HT-29 (cell line): Measurements from ENCODE around the gene KHK. TPM values are rescaled to one million over a fixed set of nuclear protein-coding genes. Genes with fewer than 3 reads are reported as not detected.
A peak's percentile ranks its signal among the peaks of the same experiment; 100 is the strongest.

ENCODE experiments used
- DNase-seq: peaks from one replicate; pipeline ENCODE4 v3.0.0-alpha.2; 2015; ENCODE audit warnings: low spot score
- total RNA-seq: library from RNA; depleted of rRNA; stranded (reverse); fragments of >200 nt; shearing (Covaris generic); gene quantifications from 2 replicates; pipeline ENCODE4 v1.2.3, GENCODE V29; 2014; rRNA removed

The KHK gene
- total RNA-seq, result 4.1 and 4.2 TPM in 2 replicates

DNA sequence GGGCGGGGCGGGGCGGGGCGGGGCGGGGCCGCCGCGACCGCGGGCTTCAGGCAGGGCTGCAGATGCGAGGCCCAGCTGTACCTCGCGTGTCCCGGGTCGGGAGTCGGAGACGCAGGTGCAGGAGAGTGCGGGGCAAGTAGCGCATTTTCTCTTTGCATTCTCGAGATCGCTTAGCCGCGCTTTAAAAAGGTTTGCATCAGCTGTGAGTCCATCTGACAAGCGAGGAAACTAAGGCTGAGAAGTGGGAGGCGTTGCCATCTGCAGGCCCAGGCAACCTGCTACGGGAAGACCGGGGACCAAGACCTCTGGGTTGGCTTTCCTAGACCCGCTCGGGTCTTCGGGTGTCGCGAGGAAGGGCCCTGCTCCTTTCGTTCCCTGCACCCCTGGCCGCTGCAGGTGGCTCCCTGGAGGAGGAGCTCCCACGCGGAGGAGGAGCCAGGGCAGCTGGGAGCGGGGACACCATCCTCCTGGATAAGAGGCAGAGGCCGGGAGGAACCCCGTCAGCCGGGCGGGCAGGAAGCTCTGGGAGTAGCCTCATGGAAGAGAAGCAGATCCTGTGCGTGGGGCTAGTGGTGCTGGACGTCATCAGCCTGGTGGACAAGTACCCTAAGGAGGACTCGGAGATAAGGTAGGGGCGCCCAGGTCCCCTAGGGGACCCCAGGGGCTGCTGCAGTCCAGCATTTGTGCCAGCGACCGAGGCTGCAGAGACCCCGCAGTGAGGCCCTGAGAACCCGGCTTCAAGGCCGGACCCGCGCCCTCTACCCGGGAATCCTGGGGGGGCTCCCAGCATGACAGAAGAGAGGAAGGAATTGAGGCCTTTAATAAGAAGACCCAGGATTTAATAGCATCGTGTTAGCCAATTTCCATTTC lies at the start of gene KHK:
KHK (plus strand) TSS at position 49 of the 870 bp plus-strand sequence; CDS start at position 537, 488 bp downstream.
- peak; percentile 52 for DNase-seq

DNA sequence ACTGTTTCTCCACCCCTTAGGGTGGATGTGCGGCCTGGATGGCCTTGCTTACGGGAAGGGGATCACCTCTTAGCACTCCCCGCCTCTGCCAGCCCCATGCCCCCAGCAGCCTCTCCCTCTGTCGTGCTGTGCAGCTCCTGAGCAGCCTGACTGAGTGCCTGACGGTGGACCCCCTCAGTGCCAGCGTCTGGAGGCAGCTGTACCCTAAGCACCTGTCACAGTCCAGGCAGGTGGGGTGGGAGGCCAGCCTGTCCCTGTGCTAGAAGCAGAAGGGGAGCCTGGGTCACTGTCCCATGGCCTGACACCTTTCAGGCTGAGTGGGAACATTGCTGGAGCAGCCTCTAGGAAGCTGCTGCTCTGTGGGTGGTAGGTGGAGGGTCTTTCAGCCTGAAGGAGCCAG lies 48.6 kb upstream of the KHK start:
- no peak for DNase-seq

DNA sequence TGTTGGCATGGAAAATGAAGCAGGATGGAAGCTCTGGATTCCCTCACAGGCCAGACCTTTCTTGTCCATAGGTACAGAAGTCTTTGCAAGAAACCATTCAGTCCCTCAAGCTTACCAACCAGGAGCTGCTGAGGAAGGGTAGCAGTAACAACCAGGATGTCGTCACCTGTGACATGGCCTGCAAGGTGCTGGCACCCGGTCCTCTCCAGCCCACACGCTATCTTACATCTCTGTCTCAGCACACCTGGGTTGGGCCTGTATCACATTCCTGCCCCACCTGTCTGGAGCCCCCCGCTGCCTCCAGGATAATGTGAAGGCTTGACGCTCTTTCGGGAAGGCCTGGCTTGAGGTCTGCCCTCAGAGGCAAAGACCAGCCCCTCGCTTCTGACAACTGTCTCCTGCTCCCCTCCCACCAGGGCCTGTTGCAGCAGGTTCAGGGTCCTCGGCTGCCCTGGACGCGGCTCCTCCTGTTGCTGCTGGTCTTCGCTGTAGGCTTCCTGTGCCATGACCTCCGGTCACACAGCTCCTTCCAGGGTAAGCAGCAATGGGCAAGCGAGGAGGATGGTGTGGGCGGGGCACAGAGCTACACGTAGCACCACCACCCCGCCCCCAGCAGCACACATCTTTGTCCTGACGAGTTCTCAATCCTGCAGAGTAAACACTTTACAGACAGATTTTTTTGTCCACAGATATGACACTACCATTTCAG lies 47.8 kb upstream of the KHK start:
- DNase-seq, result no peak

DNA sequence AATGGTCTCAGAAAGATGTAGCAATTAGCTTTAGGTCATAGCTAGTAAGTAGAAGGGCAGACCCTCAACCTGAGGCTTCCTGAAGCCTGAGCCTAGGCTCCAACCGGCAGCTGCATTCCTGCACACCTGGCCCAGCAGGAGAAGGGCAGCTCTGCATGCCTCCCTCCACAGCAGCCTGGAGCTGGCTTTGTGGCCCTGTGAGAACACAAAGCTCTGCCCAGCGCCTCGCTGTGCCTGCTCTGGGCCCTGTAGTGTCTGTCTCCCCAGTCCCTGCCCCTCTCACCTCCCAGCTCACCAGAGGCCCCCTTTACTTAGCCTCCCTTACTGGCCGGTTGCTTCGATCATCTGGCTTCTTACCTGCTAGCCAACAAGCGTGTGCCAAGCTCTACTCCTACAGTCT lies 47.1 kb upstream of the KHK start:
- DNase-seq, result no peak

DNA sequence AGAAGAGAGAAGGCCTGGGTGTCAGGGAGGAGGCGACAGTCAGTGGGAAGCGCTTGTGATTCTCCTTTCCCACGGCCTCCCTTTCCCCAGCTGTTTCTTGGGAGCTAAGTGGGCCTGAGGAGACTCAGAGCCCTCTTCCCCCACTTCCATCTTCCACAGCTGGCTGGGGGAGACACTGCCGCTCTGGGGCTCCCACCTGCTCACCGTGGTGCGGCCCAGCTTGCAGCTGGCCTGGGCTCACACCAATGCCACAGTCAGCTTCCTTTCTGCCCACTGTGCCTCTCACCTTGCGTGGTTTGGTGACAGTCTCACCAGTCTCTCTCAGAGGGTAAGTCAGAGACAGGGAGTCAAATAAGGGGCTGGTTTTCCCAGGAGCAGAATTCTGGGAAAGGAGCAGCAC lies 46.7 kb upstream of the KHK start:
- no peak for DNase-seq

DNA sequence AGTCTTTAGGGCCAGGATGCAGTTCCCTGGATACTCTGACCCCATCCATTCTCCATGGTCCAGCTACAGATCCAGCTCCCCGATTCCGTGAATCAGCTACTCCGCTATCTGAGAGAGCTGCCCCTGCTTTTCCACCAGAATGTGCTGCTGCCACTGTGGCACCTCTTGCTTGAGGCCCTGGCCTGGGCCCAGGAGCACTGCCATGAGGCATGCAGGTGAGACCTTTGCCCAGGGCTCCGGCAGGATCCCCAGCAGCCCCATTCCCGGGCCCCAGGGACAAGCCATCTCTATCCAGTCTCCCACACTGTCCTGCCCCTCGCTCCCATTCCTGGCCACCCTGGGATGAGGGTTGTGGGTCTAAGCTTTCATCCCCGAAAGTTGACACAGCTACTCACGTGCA lies 46.3 kb upstream of the KHK start:
- no peak for DNase-seq

DNA sequence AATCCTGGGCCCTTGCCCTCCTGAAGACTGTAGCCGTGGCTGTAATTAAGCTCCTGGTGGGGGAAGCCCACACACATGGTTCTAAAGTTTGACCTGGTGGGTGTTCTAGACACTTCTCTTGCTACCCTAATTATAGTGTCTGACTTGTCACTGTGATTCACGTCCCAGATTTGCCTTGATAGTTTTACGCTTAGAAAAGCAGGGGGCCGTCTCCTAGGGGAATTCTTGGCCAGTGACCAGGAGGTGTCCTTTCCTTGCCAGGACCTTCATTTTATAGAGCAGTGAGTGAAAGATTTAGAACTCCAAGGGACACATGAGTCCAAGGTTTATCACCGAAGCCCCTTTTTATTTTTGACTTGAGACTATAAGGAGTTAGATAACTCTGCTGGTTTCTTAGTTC lies 44.8 kb upstream of the KHK start:
- DNase-seq, result no peak

DNA sequence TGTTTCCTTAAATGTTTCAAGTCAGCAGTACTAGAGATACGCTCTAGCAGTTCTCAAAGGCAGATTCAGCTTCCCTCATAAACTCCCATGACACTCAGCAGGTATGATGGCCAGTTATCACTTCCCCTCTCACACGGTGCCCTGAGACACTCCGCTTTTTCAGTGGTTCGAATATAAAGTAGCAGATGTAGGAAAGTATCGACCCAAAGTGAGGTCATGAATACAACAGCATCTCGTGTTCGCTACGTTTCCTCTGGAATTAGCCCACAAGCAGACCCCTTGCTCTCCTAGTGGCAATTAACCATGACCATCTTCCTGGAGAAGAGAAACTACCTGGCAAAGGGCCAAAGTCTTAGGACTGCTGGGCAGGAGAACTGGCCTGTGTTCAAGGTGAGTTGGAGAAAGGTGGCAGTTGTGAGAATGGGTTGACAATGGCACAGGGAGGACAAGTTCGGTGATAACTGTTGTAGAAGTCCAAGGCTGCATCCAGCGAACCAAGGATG lies 44.4 kb upstream of the KHK start:
- peak; percentile 22 for DNase-seq

DNA sequence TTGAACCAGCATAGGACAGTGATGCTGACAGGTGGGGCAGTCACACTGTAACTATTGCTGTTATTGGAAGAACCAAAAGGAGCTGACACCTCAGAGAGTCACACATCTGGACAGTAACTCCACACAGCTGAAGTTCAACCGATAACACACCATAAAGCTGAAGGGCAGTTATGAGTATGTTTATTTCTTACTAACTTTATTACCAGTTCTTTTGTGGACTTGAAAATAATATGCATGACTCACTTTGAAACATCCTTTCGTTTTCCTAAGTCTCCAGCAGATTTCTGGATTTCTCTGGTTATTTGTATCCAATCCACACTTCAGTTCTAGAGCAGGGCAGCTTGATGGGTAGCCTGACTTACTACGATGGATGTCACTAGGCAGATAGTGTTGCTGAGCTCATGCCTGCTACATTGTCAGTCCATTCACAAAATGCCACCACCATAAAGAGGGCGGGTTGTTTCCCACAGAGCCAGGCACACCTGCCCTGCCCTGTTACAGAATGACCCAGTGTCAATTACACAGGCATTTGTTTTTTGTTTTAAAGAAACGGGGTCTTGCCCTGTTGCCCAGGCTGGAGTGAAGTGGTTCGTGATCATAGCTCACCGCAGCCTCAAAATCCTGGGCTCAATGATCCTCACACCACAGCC lies 43.5 kb upstream of the KHK start:
- DNase-seq, result no peak

DNA sequence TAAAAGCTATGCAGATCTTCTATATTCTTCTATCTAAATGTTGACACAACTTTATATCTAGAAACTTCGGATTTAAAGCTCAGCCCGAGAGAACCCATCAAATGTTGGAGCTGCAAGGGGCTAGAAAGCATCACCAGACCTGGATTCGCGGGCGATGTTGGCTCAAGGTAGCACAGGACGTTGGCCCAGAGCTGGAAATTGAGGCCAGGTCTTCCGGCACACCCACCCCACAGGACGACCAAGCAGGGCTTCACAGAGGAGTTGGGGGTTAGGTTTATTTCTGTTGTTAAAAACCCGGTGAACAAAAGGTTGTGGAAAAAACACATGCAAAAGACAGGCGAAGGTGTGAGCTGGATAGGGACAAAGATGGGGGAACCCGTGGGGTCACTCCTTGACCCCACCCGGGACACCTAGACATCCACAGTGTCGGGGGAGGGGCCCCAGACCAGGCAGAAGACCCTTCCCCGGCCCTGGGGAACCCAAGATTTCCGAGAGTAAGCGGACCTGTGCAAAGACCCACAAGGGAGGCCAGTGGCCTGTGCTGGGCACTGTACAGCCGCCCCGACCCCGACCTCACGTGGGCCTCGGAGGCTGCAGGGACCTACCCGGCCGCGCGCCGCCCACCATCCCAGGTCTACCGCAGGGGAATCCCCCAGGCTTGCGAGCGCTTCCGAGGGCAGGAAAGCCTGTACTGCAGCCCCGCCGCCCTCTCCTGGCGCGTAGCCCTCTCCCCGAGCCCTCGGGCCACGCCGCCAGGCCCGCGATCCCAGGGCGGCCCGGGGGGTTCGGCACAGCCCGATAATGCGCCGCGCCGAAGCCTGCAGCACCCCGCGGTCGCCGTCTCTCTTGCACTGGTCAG lies 36.9 kb upstream of the KHK start:
- no peak for DNase-seq

DNA sequence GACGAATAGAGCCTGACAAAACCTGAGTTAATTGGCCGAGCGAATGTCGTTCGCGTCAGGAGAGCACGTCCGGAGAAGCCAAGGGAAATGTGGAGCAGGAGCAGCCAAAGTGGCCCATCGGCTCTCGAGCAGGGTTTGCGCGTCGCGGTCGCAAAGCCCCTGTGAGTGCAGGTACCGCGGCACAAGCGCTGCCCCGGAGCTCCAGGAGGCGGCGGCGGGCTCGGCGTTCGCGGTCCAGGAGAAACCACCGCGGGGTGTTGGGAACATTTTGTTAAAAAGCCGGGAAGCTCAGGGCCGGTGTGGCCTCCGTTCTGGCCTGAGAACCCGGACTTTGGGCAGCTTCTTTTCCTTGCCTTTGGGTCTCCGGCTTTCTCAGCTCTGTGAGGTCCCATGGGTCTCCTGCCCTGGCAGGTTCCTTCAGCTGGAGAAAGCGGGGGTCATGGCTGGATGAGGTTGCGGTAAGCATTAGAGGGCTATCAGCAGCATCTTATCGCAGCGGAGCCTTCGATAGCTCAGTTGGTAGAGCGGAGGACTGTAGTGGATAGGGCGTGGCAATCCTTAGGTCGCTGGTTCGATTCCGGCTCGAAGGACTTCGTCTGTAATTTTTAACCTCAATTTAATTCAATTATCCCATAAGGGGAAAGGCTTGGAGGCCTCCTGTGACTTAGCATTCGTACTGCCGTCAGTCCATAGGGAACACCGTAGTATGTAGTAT lies 36.1 kb upstream of the KHK start:
- DNase-seq, result peak; percentile 99

DNA sequence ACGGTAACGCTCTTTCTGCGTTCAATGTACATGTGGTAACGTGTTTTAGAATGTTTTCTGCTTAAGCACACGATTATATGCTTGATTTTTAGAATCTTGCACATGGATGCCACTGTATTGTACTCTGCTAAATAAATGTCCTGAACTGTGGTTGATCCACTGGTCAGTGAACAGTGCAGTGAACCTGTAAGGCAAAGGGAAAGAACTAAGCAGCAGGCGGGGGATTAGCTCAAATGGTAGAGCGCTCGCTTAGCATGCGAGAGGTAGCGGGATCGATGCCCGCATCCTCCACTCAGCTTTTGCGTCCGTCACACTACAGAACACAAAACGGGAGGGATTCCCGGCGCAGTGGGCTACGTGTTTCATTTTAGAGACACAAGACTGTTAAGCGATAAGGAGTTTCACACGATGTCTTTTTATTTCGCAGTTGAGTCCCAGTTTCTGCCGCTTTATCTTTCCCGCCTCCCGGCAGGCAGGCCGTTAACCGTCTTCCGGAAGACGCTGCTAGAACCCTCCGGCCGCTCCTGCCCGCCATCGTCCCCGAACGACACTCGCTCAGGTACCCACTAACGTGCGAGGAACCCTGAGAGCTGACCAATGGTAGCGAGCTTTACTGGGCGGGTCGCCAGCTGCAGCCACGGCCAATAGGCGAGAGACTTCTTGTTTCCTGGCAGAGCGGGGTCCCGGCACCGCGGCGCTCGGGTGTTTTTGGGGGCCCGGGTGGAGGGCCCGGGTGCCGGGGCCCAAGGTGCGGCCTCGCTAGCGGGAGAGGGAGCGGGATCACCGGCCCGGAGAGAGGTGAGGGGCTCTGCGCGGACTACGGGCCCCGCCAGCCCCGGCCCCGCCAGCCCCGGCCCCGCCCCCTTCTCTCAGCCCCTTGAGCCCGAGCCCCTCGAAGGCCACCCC lies 35.3 kb upstream of the KHK start, which contains the start of gene AGBL5:
AGBL5 (plus strand) TSS at position 673 of the 906 bp plus-strand sequence. CDS start 1,291 bp downstream, outside the sequence.
- DNase-seq, result peak; percentile 97

DNA sequence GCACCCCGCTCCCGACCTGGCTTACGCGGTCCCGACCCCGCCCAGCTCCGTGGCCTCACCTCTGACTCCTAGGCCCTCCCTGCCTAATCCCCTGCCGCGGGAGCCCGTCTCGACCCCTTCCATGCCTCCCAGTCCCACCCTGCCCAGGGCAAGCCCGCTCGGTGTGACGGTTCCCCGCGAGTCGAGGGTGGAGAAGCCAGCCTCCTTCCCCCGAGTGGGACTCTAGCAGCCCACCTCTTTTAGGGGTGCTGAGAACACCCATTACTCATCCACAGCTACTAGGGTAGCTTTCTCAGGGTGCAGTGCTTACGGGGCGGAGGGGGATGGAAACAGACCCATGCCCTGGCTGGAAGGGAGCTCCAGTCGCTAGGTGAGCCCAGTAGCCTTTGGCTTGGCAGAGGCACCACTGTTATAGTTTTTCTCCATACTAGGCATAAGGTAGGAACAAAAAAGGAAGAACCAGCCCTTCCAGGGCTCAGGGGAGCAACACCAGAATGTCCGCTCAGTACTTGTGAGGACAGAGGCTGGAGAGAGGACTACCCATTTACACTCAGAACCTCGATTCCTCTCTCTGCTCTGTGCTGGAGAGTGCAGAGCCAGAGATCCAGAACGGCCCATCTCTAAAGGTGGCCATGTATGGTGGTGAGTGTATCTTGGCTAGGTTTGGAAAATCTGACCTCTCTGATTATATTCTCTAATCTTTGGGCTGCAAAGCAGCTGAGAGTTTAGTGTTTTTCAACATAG lies 34.5 kb upstream of the KHK start:
- DNase-seq, result peak; percentile 41

DNA sequence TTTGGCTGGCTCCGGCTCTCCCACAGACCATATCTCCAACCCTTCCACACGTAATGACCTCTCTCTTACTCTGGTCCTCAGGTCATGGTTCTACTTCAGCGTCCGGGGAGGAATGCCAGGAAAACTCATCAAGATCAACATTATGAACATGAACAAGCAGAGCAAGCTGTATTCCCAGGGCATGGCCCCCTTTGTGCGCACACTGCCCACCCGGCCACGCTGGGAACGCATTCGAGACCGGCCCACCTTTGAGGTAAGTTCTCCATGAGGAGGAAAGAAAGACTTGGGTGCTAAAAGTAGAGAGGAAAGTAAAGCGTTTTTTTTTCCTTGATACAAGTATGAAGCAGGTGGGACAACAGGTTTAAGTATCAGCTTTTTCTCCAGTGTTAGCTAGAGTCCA lies 33.3 kb upstream of the KHK start:
- no peak for DNase-seq

DNA sequence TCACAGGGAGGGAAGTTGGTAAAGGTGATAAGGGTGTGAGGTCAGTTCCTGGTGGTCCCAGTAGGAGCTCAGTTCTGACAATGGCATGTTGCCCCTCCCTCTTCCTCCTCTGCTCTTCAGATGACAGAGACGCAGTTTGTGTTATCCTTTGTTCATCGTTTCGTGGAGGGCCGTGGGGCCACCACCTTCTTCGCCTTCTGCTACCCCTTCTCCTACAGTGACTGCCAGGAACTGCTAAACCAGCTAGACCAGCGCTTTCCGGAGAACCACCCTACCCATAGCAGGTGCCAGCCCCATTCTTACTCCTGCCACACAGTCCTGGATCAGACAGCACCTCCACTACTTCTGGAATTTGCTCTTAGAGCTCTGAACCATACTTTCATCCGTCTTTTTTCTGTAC lies 32.8 kb upstream of the KHK start:
- DNase-seq, result no peak

DNA sequence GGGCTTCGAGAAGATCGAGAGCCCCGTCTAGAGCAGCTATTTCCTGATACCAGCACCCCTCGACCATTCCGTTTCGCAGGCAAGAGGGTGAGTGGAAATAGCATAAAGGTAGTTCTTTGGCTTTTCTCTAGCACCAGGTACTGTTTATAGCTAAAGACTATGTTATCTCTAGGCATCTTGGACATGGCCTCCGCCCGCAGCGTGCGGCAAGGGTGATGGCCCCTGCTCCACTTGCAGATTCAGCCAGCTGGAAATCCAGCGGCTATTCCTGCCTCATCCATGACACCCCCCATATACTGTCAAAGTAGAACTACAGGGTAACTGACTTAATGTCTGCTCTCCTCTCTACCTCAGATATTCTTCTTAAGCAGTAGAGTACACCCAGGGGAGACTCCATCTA lies 31.9 kb upstream of the KHK start:
- DNase-seq, result no peak

DNA sequence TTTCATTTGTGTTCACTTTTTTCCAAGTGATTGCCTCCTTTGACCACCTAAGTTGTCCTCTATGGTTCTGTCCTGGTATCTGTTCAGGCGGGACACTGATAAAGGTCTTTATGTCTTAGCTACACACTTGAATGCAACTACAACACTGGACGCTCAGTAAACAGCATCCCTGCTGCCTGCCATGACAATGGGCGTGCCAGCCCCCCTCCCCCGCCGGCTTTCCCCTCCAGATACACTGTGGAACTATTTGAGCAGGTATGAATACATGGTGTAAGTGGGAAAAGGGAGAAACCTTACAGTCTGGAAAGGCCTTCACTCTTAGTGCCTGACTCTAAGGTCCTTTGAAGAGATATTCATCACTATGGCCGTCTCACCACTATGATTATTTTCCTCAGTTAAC lies 29.4 kb upstream of the KHK start:
- no peak for DNase-seq

DNA sequence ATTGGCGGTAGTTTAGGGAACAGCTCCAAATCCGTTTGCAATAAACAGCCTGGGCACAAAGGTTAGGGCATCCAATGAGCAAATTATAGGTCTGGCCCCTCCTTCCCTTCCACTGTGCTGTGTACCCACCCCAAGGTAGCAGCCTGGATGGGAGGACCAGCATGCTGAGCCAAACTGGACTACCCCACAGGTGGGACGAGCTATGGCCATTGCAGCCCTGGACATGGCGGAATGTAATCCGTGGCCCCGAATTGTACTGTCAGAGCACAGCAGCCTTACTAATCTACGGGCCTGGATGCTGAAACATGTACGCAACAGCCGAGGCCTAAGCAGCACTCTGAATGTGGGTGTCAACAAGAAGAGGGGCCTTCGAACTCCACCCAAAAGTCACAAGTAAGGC lies 28.4 kb upstream of the KHK start:
- no peak for DNase-seq
